ENCODE data around the gene NEGR1.

Gene NEGR1

GRCh38 chr1:72229893-72230292 lies 52.4 kb downstream of the NEGR1 start:
- DNase-seq, result no peak

- DNase-seq, result no peak
Observed at GRCh38 chr1:72227667-72228066, 54.7 kb downstream of the NEGR1 start.

GRCh38 chr1:72224506-72224905 lies 57.8 kb downstream of the NEGR1 start:
- DNase-seq, result no peak

- no peak for DNase-seq
Observed at GRCh38 chr1:72221811-72222210, 60.5 kb downstream of the NEGR1 start.

- no peak for DNase-seq
Observed at GRCh38 chr1:72218141-72218739, 64.1 kb downstream of the NEGR1 start.

- DNase-seq, result no peak
Observed at GRCh38 chr1:72207059-72207458, 75.3 kb downstream of the NEGR1 start.

GRCh38 chr1:72202761-72203160 lies 79.6 kb downstream of the NEGR1 start:
- no peak for DNase-seq

- no peak for DNase-seq
Observed at GRCh38 chr1:72197786-72198185, 84.6 kb downstream of the NEGR1 start.

- DNase-seq, result no peak
Observed at GRCh38 chr1:72186733-72187307, 95.5 kb downstream of the NEGR1 start.

GRCh38 chr1:72184099-72184701 lies 98.1 kb downstream of the NEGR1 start:
- no peak for DNase-seq

GRCh38 chr1:72182859-72183258 lies 99.5 kb downstream of the NEGR1 start:
- no peak for DNase-seq

- DNase-seq, result no peak
Observed at GRCh38 chr1:72178266-72178665, 104.1 kb downstream of the NEGR1 start.

GRCh38 chr1:72177711-72178110 lies 104.6 kb downstream of the NEGR1 start:
- no peak for DNase-seq

GRCh38 chr1:72170246-72170645 lies 112.1 kb downstream of the NEGR1 start:
- DNase-seq, result no peak

GRCh38 chr1:72166426-72166825 lies 115.9 kb downstream of the NEGR1 start:
- DNase-seq, result no peak

GRCh38 chr1:72150508-72150907 lies 131.8 kb downstream of the NEGR1 start:
- no peak for DNase-seq

- no peak for DNase-seq
Observed at GRCh38 chr1:72141875-72142274, 140.5 kb downstream of the NEGR1 start.

- DNase-seq, result no peak
Observed at GRCh38 chr1:72140222-72140621, 142.1 kb downstream of the NEGR1 start.

- no peak for DNase-seq
Observed at GRCh38 chr1:72137656-72138055, 144.7 kb downstream of the NEGR1 start.

- no peak for DNase-seq
Observed at GRCh38 chr1:72129869-72130268, 152.5 kb downstream of the NEGR1 start.

- DNase-seq, result no peak
Observed at GRCh38 chr1:72122099-72122880, 160.0 kb downstream of the NEGR1 start.

GRCh38 chr1:72119491-72119890 lies 162.8 kb downstream of the NEGR1 start:
- no peak for DNase-seq

GRCh38 chr1:72117621-72118020 lies 164.7 kb downstream of the NEGR1 start:
- no peak for DNase-seq

- DNase-seq, result no peak
Observed at GRCh38 chr1:72115290-72115689, 167.0 kb downstream of the NEGR1 start.
